ENCODE measurements around the gene SLC16A13.

The SLC16A13 gene

GRCh38 chr17:7011415-7011814 is 24.4 kb upstream of the SLC16A13 start:
- DNase-seq (ENCODE audit: extremely low spot score) = no peak
- TF ChIP-seq SP1 (IDR thresholded peaks at IDR 0.05) (no peak), ARNT (IDR thresholded peaks at IDR 0.05) (no peak), SUZ12 (IDR thresholded peaks at IDR 0.05) (no peak), CTBP1 (IDR thresholded peaks at IDR 0.05; ENCODE audit: borderline replicate concordance) (no peak), FOXM1 (IDR thresholded peaks at IDR 0.05; ENCODE audit: borderline replicate concordance) (no peak), ZNF384 (IDR thresholded peaks at IDR 0.05) (no peak), L3MBTL2 (conservative IDR thresholded peaks at IDR 0.05) (no peak), TARDBP (IDR thresholded peaks at IDR 0.05) (no peak), ELF4 (IDR thresholded peaks at IDR 0.05) (no peak), NFRKB (IDR thresholded peaks at IDR 0.05) (no peak), BHLHE40 (IDR thresholded peaks at IDR 0.05; ENCODE audit: borderline replicate concordance) (no peak), PKNOX1 (IDR thresholded peaks at IDR 0.05) (no peak)
- CTCF ChIA-PET = interaction anchor here (0.9 kb wide), 1 partner anchor 35 kb away, joined by 3 read pairs; no protein-coding TSS in a partner anchor
- POLR2A ChIA-PET = no interaction called here

DNA sequence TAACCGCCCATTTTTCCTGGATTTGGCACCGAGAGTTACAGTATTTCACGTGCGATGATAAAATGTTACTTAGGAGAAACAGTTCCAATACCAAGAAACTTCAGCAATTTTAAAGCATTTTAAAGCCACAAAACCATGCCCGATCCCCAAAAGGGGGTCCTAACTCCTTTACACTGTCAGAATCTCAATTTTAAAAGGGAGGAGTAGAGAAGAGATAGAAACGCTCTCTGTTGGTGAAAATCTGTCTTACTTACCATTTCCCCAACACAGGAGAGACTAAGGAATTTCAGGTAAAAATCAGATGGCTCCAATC is 23.9 kb upstream of the SLC16A13 start:
- ChIA-PET CTCF (interaction anchor here (0.9 kb wide), 1 partner anchor 35 kb away, joined by 3 read pairs; no protein-coding TSS in a partner anchor), POLR2A (interaction anchor here (0.6 to 1.9 kb wide), 5 partner anchors 9 to 25 kb away, joined by 3 to 6 read pairs (median 4); no protein-coding TSS in a partner anchor)
- TF ChIP-seq BHLHE40 (IDR thresholded peaks at IDR 0.05; ENCODE audit: borderline replicate concordance) (no peak), HDGF (IDR thresholded peaks at IDR 0.05; ENCODE audit: borderline replicate concordance) (no peak), PKNOX1 (IDR thresholded peaks at IDR 0.05) (no peak), FOXM1 (IDR thresholded peaks at IDR 0.05; ENCODE audit: borderline replicate concordance) (no peak), NFRKB (IDR thresholded peaks at IDR 0.05) (no peak), SP1 (IDR thresholded peaks at IDR 0.05) (no peak), LEF1 (IDR thresholded peaks at IDR 0.05; ENCODE audit: borderline replicate concordance) (no peak), FOXK2 (IDR thresholded peaks at IDR 0.05) (no peak), L3MBTL2 (conservative IDR thresholded peaks at IDR 0.05) (no peak), TARDBP (IDR thresholded peaks at IDR 0.05) (no peak), ELF4 (IDR thresholded peaks at IDR 0.05) (no peak)
- DNase-seq (ENCODE audit: extremely low spot score) = no peak

DNA sequence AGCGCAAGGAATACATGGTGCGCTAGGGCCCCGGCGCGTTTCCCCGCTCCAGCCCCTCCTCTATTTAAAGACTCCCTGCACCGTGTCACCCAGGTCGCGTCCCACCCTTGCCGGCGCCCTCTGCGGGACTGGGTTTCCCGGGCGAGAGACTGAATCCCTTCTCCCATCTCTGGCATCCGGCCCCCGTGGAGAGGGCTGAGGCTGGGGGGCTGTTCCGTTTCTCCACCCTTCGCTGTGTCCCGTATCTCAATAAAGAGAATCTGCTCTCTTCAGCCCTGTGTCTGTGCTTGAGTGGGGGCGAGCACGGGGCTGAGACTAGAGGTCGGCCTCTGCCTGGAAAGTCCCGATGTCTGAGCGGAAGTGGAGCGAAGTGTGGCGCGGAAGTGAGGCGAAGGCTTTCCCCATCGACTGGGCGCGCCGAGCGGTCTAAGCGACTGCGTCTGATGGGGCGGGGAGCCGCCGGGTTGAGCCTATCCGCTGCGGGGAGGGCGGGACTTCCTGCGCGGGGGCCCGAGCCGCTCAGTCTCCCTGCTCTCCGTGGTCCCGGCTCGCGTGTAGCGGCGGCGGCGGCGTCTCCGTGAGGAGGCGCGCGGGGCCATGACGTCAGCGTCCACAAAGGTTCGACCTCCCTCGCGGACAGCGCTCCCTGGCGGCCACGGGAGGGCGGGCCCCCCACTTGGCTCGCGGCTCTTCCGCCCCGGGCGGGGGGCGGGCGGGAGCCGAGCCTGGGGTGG is 21.4 kb upstream of the SLC16A13 start:
- ChIA-PET CTCF (no interaction called here), POLR2A (interaction anchor here (1.3 kb wide), 1 partner anchor 21 kb away, joined by 7 read pairs; the partner anchor contains the start of gene SLC16A13)
- peak; percentile 89 for DNase-seq (ENCODE audit: extremely low spot score)
- TF ChIP-seq ELF4 (IDR thresholded peaks at IDR 0.05) = peak; percentile 58; the same call in 1 of the 2 replicates
- no peak for TF ChIP-seq LEF1 (IDR thresholded peaks at IDR 0.05; ENCODE audit: borderline replicate concordance)
- TF ChIP-seq CTBP1 (IDR thresholded peaks at IDR 0.05; ENCODE audit: borderline replicate concordance) = no peak
- TF ChIP-seq HDGF (IDR thresholded peaks at IDR 0.05; ENCODE audit: borderline replicate concordance) = no peak
- TF ChIP-seq SUZ12 (IDR thresholded peaks at IDR 0.05) = no peak
- no peak for TF ChIP-seq FOXM1 (IDR thresholded peaks at IDR 0.05; ENCODE audit: borderline replicate concordance)
- TF ChIP-seq TARDBP (IDR thresholded peaks at IDR 0.05) = peak; percentile 98

GRCh38 chr17:7014995-7015958 is 20.5 kb upstream of the SLC16A13 start:
- ChIA-PET POLR2A (interaction anchor here (1.3 to 1.4 kb wide), 2 partner anchors 20 kb away, joined by 7 read pairs; partner anchors contain the start of gene SLC16A13), CTCF (no interaction called here)
- TF ChIP-seq FOXA1 (IDR thresholded peaks at IDR 0.05) (no peak), ELF4 (IDR thresholded peaks at IDR 0.05) (no peak)
- no peak for DNase-seq (ENCODE audit: extremely low spot score)

- POLR2A ChIA-PET = interaction anchor here (1.4 kb wide), 1 partner anchor 19 kb away, joined by 7 read pairs; the partner anchor contains the start of gene SLC16A13
- no peak for DNase-seq (ENCODE audit: extremely low spot score)
- CTCF ChIA-PET = no interaction called here
- TF ChIP-seq SP1 (IDR thresholded peaks at IDR 0.05) (no peak), TARDBP (IDR thresholded peaks at IDR 0.05) (no peak), ARNT (IDR thresholded peaks at IDR 0.05) (no peak), CTBP1 (IDR thresholded peaks at IDR 0.05; ENCODE audit: borderline replicate concordance) (no peak), BHLHE40 (IDR thresholded peaks at IDR 0.05; ENCODE audit: borderline replicate concordance) (no peak), L3MBTL2 (conservative IDR thresholded peaks at IDR 0.05) (no peak), FOXK2 (IDR thresholded peaks at IDR 0.05) (no peak), PKNOX1 (IDR thresholded peaks at IDR 0.05) (no peak), HDGF (IDR thresholded peaks at IDR 0.05; ENCODE audit: borderline replicate concordance) (no peak), FOXM1 (IDR thresholded peaks at IDR 0.05; ENCODE audit: borderline replicate concordance) (no peak), ELF4 (IDR thresholded peaks at IDR 0.05) (no peak), FOXA1 (IDR thresholded peaks at IDR 0.05) (no peak)
Observed at GRCh38 chr17:7016418-7016817, 19.4 kb upstream of the SLC16A13 start.
